H1 (cell line): ENCODE results near the gene MPHOSPH10. TPM values are rescaled to one million over a fixed set of nuclear protein-coding genes. Genes with fewer than 3 reads are reported as not detected.

Experiments used
- CTCF ChIA-PET: fragments of 300-600 bp; sonication (Branson Sonifier 250); formaldehyde crosslinking; loops from one replicate; lab custom pipeline; 2021; ENCODE audit not compliant: partially characterized antibody; lab: Charles Lee
- POLR2A ChIA-PET: fragments of 300-600 bp; sonication (Branson Sonifier 250); formaldehyde crosslinking; loops from one replicate; lab custom pipeline; 2021; ENCODE audit warnings: inconsistent platforms; ENCODE audit not compliant: partially characterized antibody; lab: Charles Lee
- DNase-seq, 2 experiments: peaks; one replicate each; pipeline versions ENCODE4 v3.0.0 to v3.0.0-alpha.2; 2010 to 2022; ENCODE audit warnings: low spot score in 2 of 2, low read depth in 1 of 2, mixed read lengths in 1 of 2
- FAIRE-seq: peaks from 2 replicates; lab custom pipeline; 2011; peaks lifted over from hg19 to GRCh38; lab: Jason Lieb, UNC
- H2AFZ ChIP-seq: 2 replicates; pipeline ENCODE4 v1.8.1; 2012; ENCODE audit warnings: low read length, inconsistent platforms
- H2AK5ac ChIP-seq: 2 replicates; pipeline ENCODE4 v1.6.1; 2013; ENCODE audit warnings: low read depth, low read length
- H2BK120ac ChIP-seq: replicated peaks from 2 replicates; pipeline ENCODE3; 2013; ENCODE audit warnings: low read depth, low read length, inconsistent platforms
- H2BK12ac ChIP-seq: 2 replicates; pipeline ENCODE4 v1.6.1; 2013; ENCODE audit warnings: low read depth, low read length
- H2BK15ac ChIP-seq: 2 replicates; pipeline ENCODE4 v1.6.1; 2013; ENCODE audit warnings: low read length
- H2BK20ac ChIP-seq: 2 replicates; pipeline ENCODE4 v1.6.1; 2013; ENCODE audit warnings: low read length
- H2BK5ac ChIP-seq: 2 replicates; pipeline ENCODE4 v1.6.1; 2013; ENCODE audit warnings: low read depth, low read length
- H3K14ac ChIP-seq: 2 replicates; pipeline ENCODE4 v1.6.1; 2013; ENCODE audit warnings: inconsistent platforms; ENCODE audit not compliant: insufficient read length
- H3K18ac ChIP-seq: 2 replicates; pipeline ENCODE4 v1.6.1; 2013; ENCODE audit warnings: low read length; ENCODE audit errors: extremely low read depth
- H3K23ac ChIP-seq: 2 replicates; pipeline ENCODE4 v1.6.1; 2013; ENCODE audit warnings: inconsistent platforms; ENCODE audit not compliant: insufficient read length
- H3K23me2 ChIP-seq: 2 replicates; pipeline ENCODE4 v1.6.1; 2013; ENCODE audit warnings: low read depth, low read length
- H3K27ac ChIP-seq: 2 replicates; pipeline ENCODE4 v1.6.1; 2011; ENCODE audit warnings: low read depth, low read length, inconsistent platforms
- H3K27me3 ChIP-seq, 4 experiments: replicated peaks in 1 of 4; 1 replicate in 1 of 4; 2 replicates in 3 of 4; pipeline versions ENCODE4 v1.6.1 to v1.8.1; 2011 to 2013; ENCODE audit warnings: low read length in 3 of 4, mild to moderate bottlenecking in 3 of 4, inconsistent platforms in 2 of 4, mixed read lengths in 2 of 4, moderate library complexity in 1 of 4; ENCODE audit not compliant: control insufficient read depth in 3 of 4, insufficient read depth in 3 of 4; ENCODE audit errors: extremely low read depth in 1 of 4
- H3K36me3 ChIP-seq, 4 experiments: 2 replicates each; pipeline versions ENCODE4 v1.6.1 to v1.8.1; 2011 to 2013; ENCODE audit warnings: mild to moderate bottlenecking in 4 of 4, low read length in 3 of 4, moderate library complexity in 2 of 4, control low read depth in 1 of 4, inconsistent platforms in 1 of 4; ENCODE audit not compliant: insufficient read depth in 4 of 4, control insufficient read depth in 2 of 4
- H3K4ac ChIP-seq: replicated peaks from 2 replicates; pipeline ENCODE3; 2013; ENCODE audit warnings: low read length, low read depth, mixed read lengths, inconsistent platforms; ENCODE audit not compliant: insufficient read length
- H3K4me1 ChIP-seq, 4 experiments: replicated peaks in 1 of 4; 1 replicate in 1 of 4; 2 replicates in 3 of 4; pipeline versions ENCODE4 v1.6.1 to v1.8.1; 2011 to 2013; ENCODE audit warnings: low read length in 3 of 4, inconsistent platforms in 2 of 4, mixed read lengths in 1 of 4; ENCODE audit not compliant: insufficient read depth in 4 of 4, control insufficient read depth in 3 of 4
- H3K4me2 ChIP-seq, 2 experiments: 2 replicates each; pipeline versions ENCODE4 v1.6.1 to v1.8.1; 2011 to 2013; ENCODE audit warnings: low read depth in 2 of 2, low read length in 2 of 2, control low read depth in 1 of 2, inconsistent platforms in 1 of 2, mild to moderate bottlenecking in 1 of 2; ENCODE audit not compliant: insufficient read depth in 1 of 2
- H3K4me3 ChIP-seq, 4 experiments: fragments of 200-600, 300-600 bp in 1 of 4; sonication (generic), shearing (Covaris generic), sonication (Bioruptor Twin) in 1 of 4; 2 replicates each; pipeline versions ENCODE4 v1.5.1 to v1.8.1; 2011 to 2016; ENCODE audit warnings: low read length in 4 of 4, low read depth in 3 of 4, control low read depth in 2 of 4, inconsistent platforms in 2 of 4, mild to moderate bottlenecking in 2 of 4, mixed read lengths in 1 of 4, moderate library complexity in 1 of 4; ENCODE audit not compliant: insufficient read depth in 2 of 4; ENCODE audit errors: extremely low read depth in 1 of 4
- H3K56ac ChIP-seq: replicated peaks from 2 replicates; pipeline ENCODE3; 2013; ENCODE audit warnings: low read depth, mild to moderate bottlenecking, mixed read lengths, low read length, inconsistent platforms; ENCODE audit not compliant: insufficient read length
- H3K79me1 ChIP-seq: 2 replicates; pipeline ENCODE4 v1.6.1; 2013; ENCODE audit warnings: low read depth, low read length, control low read depth
- H3K79me2 ChIP-seq, 2 experiments: 2 replicates each; pipeline versions ENCODE4 v1.6.1 to v1.8.1; 2012 to 2013; ENCODE audit warnings: low read length in 2 of 2, mild to moderate bottlenecking in 2 of 2, inconsistent platforms in 1 of 2; ENCODE audit not compliant: insufficient read depth in 2 of 2, control insufficient read depth in 1 of 2
- H3K9ac ChIP-seq, 4 experiments: replicated peaks in 1 of 4; 1 replicate in 1 of 4; 2 replicates in 3 of 4; pipeline versions ENCODE4 v1.6.1 to v1.8.1; 2011 to 2013; ENCODE audit warnings: low read depth in 3 of 4, low read length in 3 of 4, control low read depth in 2 of 4, mild to moderate bottlenecking in 2 of 4, moderate library complexity in 2 of 4, inconsistent platforms in 1 of 4; ENCODE audit errors: extremely low read depth in 1 of 4
- H3K9me3 ChIP-seq, 2 experiments: 2 replicates each; pipeline versions ENCODE4 v1.6.1 to v1.8.1; 2012 to 2013; ENCODE audit warnings: mild to moderate bottlenecking in 2 of 2, moderate library complexity in 2 of 2, control low read depth in 1 of 2, inconsistent platforms in 1 of 2, low read depth in 1 of 2, low read length in 1 of 2, mixed read lengths in 1 of 2; ENCODE audit not compliant: insufficient read depth in 2 of 2
- H4K20me1 ChIP-seq, 2 experiments: replicated peaks in 1 of 2; 2 replicates each; pipeline versions ENCODE3 to v1.8.1; 2011 to 2013; ENCODE audit warnings: inconsistent platforms in 2 of 2, low read length in 2 of 2, mild to moderate bottlenecking in 1 of 2; ENCODE audit not compliant: insufficient read depth in 2 of 2, control insufficient read depth in 1 of 2
- H4K5ac ChIP-seq: 2 replicates; pipeline ENCODE4 v1.6.1; 2013; ENCODE audit warnings: low read length, low read depth, mixed read lengths, inconsistent platforms; ENCODE audit not compliant: insufficient read length
- H4K8ac ChIP-seq: 2 replicates; pipeline ENCODE4 v1.8.0; 2013; ENCODE audit warnings: mild to moderate bottlenecking, moderate library complexity, low read length, inconsistent platforms; ENCODE audit not compliant: insufficient read depth; ENCODE audit errors: extremely low read depth
- H4K91ac ChIP-seq: replicated peaks from 2 replicates; pipeline ENCODE3; 2013; ENCODE audit warnings: low read length, mixed read lengths, inconsistent platforms; ENCODE audit not compliant: insufficient read length
- CBX5 ChIP-seq: fragments of 300-800, 300-1000 bp; sonication (generic); IDR thresholded peaks from 2 replicates; pipeline ENCODE4 v1.7.1; 2016; ENCODE audit warnings: antibody characterized with exemption, low read length, low read depth
- EZH2 ChIP-seq: fragments of 200-600 bp; sonication (generic); IDR thresholded peaks from 2 replicates; pipeline ENCODE4 v1.7.1; 2012; ENCODE audit warnings: low read depth, mild to moderate bottlenecking, moderate library complexity, low read length, inconsistent platforms; ENCODE audit not compliant: severe bottlenecking
- GABPA ChIP-seq: IDR thresholded peaks from 2 replicates; pipeline ENCODE4 v1.6.1; 2011; ENCODE audit warnings: mild to moderate bottlenecking, low read length, moderate library complexity, borderline replicate concordance; ENCODE audit not compliant: insufficient read depth
- GTF2F1 ChIP-seq: IDR thresholded peaks from 2 replicates; pipeline ENCODE4 v1.6.1; 2012; ENCODE audit warnings: low read depth, low read length, improper control_type of control experiment, borderline replicate concordance
- KDM5A ChIP-seq: fragments of 200-600 bp; IDR thresholded peaks from 2 replicates; pipeline ENCODE4 v1.7.1; 2012; ENCODE audit warnings: mild to moderate bottlenecking, low read length, inconsistent platforms, mixed read lengths
- POU5F1 ChIP-seq: IDR thresholded peaks from 2 replicates; pipeline ENCODE4 v1.6.1; 2011; ENCODE audit warnings: low read depth, mild to moderate bottlenecking, low read length, moderate library complexity
- RAD21 ChIP-seq, 2 experiments: IDR thresholded peaks in 1 of 2; conservative IDR thresholded peaks in 1 of 2; 2 replicates each; pipeline ENCODE4 v1.6.1; 2011; ENCODE audit warnings: low read depth in 2 of 2, low read length in 2 of 2, improper control_type of control experiment in 1 of 2, inconsistent platforms in 1 of 2, mild to moderate bottlenecking in 1 of 2, moderate library complexity in 1 of 2
- RFX5 ChIP-seq: IDR thresholded peaks from 2 replicates; pipeline ENCODE4 v1.6.1; 2011; ENCODE audit warnings: low read depth, low read length, improper control_type of control experiment, borderline replicate concordance
- RNF2 ChIP-seq: fragments of 200-900, 300-1000 bp; sonication (generic); IDR thresholded peaks from 2 replicates; pipeline ENCODE4 v1.7.1; 2016; ENCODE audit warnings: borderline replicate concordance, low read depth, mild to moderate bottlenecking, antibody characterized with exemption, low read length; ENCODE audit not compliant: poor library complexity, severe bottlenecking; ENCODE audit errors: missing control alignments
- RXRA ChIP-seq: IDR thresholded peaks from 2 replicates; pipeline ENCODE4 v1.6.1; 2011; ENCODE audit warnings: low read depth, mild to moderate bottlenecking, low read length, moderate library complexity; ENCODE audit not compliant: insufficient read depth
- SIRT6 ChIP-seq: IDR thresholded peaks from one replicate; pipeline ENCODE4 v1.7.1; 2012; ENCODE audit warnings: low read length, inconsistent platforms
- TBP ChIP-seq: IDR thresholded peaks from 2 replicates; pipeline ENCODE4 v1.6.1; 2011; ENCODE audit warnings: low read depth, low read length, improper control_type of control experiment
- ZNF274 ChIP-seq: IDR thresholded peaks from 2 replicates; pipeline ENCODE4 v1.7.0; 2012; ENCODE audit warnings: low read length, borderline replicate concordance; ENCODE audit errors: extremely low read depth
- WGBS, 2 experiments: shearing (Covaris generic) in 1 of 2; methylation state at CpG; one replicate each; pipeline versions ENCODE4 v1.1.6 to v1.1.7; 2013 to 2015; ENCODE audit warnings: low lambda C conversion rate in 2 of 2, mixed read lengths in 2 of 2, inconsistent platforms in 1 of 2, low coverage in 1 of 2, missing lambda C conversion rate in 1 of 2; ENCODE audit not compliant: insufficient replicate concordance in 2 of 2, insufficient coverage in 1 of 2, insufficient read length in 1 of 2; ENCODE audit errors: extremely low coverage in 1 of 2, missing lambda C conversion rate in 1 of 2; 5-methylcytosine and 5-hydroxymethylcytosine counted together
- polyA plus RNA-seq, 7 experiments: library from polyadenylated mRNA; depleted of rRNA in 3 of 7; stranded (reverse) in 5 of 7; unstranded in 2 of 7; fragments of >200 nt in 5 of 7; fragments of 200-250 nt in 2 of 7; gene quantifications; 1 replicate in 5 of 7; 2 replicates in 1 of 7; 4 replicates in 1 of 7; pipeline versions ENCODE4 v1.2.1 to v1.2.3, GENCODE V29; 2011 to 2013; ENCODE audit warnings: missing spikeins in 2 of 7, mixed read lengths in 2 of 7
- total RNA-seq: library from RNA; stranded (reverse); fragmentation: NEBNext Ultra II Directional; extraction: Animal tissue kit (Norgen Biotek cat#: 25700); gene quantifications from 2 replicates; pipeline ENCODE4 v1.2.1, GENCODE V29; 2021

Gene MPHOSPH10
- total and polyA plus RNA-seq, 2 of the 8 experiments (the other 6 are each of a cell fraction or from before 2014, with no cell fraction given), result 4.5 to 39.1 TPM

GRCh38 chr2:71186973-71187372, 56.5 kb downstream of the MPHOSPH10 start:
- Histone ChIP-seq H3K9ac (no peak overlapping the region), H3K27me3 (no peaks in the 10 kb centered on the region), H2AK5ac (no peak overlapping the region), H2BK15ac (no peak overlapping the region), H3K4me1 (peaks cover 0 to 11% (median 5%) of the 10 kb centered on the region in 4 experiments; a peak in 4 of 7 replicates), H3K18ac (no peak overlapping the region), H3K4me3 (peak overlapping the region in 1 of 4 experiments; percentile 8; a peak in 1 of 8 replicates), H2BK12ac (no peak overlapping the region), H3K79me1 (no peaks in the 10 kb centered on the region), H2AFZ (no peak overlapping the region), H3K14ac (no peak overlapping the region), H3K4ac (no peak overlapping the region), H3K23ac (no peak overlapping the region), H3K4me2 (peak overlapping the region in 1 of 2 experiments; percentile 9; a peak in 1 of 4 replicates), H4K8ac (no peak overlapping the region), H3K36me3 (no peaks in the 10 kb centered on the region), H3K23me2 (no peaks in the 10 kb centered on the region), H4K20me1 (no peaks in the 10 kb centered on the region), H3K79me2 (peaks cover 0 to 4% of the 10 kb centered on the region in 2 experiments; a peak in 1 of 4 replicates), H2BK120ac (no peak overlapping the region), H2BK5ac (no peak overlapping the region), H3K56ac (no peak overlapping the region), H3K27ac (no peak overlapping the region), H3K9me3 (no peaks in the 10 kb centered on the region), H4K91ac (no peak overlapping the region), H2BK20ac (no peak overlapping the region), H4K5ac (no peak overlapping the region)
- POLR2A ChIA-PET, result interaction anchor here (1.1 to 1.6 kb wide), 3 partner anchors 11 to 40 kb away, joined by 3 to 5 read pairs (median 3); partner anchors contain the start of gene PAIP2B
- 21% methylated on average over 1 of the region's 1 CpG; no CpG with 5 or more reads in 1 of the 2 experiments for WGBS, 2 experiments
- no peak for FAIRE-seq
- CTCF ChIA-PET, result interaction anchor here (0.7 to 3.5 kb wide), 12 partner anchors 8 to 247 kb away, joined by 3 to 14 read pairs (median 4); no protein-coding TSS in a partner anchor
- no peak for DNase-seq
- TF ChIP-seq POU5F1 (no peak), TBP (no peak), CBX5 (no peak), SIRT6 (no peak), RXRA (no peak), EZH2 (no peak), RFX5 (no peak), RNF2 (no peak), RAD21 (IDR thresholded peaks at IDR 0.05 in 1 of 2, conservative IDR thresholded peaks at IDR 0.05 in 1 of 2; ENCODE audit: low read depth in 2 of 2, low read length in 2 of 2) (no peak), KDM5A (no peak), GTF2F1 (no peak), GABPA (no peak), ZNF274 (no peak)
